ENCODE data around the gene PSMC5. TPM values are rescaled to one million over a fixed set of nuclear protein-coding genes. Genes with fewer than 3 reads are reported as not detected.
A peak's percentile ranks its signal among the peaks of the same experiment; 100 is the strongest.

PSMC5 gene
- total and polyA plus RNA-seq, 2 experiments from 2014 or later, result 93.1 to 199 TPM

DNA sequence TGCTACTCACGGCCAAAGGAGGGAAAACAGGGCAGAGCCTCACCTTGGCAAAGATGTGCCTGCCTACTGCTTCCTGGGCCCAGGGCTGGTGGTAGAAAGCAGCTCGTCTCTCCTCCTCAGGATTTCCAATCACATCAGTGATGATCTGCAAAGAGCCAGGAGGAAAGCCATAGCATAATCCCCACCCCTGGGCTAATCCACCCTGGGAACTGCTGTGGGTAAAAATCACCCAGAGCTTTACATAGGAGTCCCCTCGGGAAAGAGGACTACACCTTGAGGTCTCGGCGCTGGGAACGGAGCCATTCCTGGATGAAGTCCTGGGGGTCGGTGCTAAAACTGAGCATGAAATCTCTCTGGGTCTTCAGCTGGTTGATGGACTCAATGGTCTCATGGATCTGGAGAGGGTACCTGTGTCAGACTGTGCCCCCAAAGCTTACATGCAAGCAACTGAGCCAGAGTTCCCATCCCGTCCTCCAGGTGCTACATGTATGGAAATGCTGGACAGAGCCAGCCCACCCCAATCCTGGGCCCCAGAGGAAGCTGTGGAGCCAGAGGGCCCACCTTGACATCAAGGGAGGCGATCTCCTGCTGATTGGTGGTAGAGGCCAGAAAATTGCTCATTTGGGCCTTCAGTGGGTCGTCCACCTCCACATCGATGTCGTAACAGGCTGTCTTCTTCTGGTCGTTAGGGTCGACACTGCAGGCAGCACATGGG lies 6.0 kb downstream of the PSMC5 start:
- Mint-ChIP-seq H3K4me3 (no peak overlapping the region), H3K9me3 (no peaks in the 10 kb centered on the region), H3K36me3 (ENCODE audit: low read depth) (peaks cover 87% of the 10 kb centered on the region), H3K27me3 (ENCODE audit: insufficient read depth, low read depth, poor library complexity) (peaks cover 24% of the 10 kb centered on the region), H3K4me1 (peaks cover 14% of the 10 kb centered on the region), H3K27ac (no peak overlapping the region)
- ATAC-seq (no peak), DNase-seq (ENCODE audit: low spot score) (no peak)
- H3K27ac ChIP-seq (ENCODE audit: low read depth), result no peak overlapping the region
- H3F3A ChIP-seq (replicated peaks; ENCODE audit: low read depth), result peaks cover 13% of the 10 kb centered on the region; the same call in 1 of the 2 replicates
- no peaks in the 10 kb centered on the region for H3K9me2 ChIP-seq (ENCODE audit: insufficient read depth)
- no peaks in the 10 kb centered on the region for H3K27me3 ChIP-seq (ENCODE audit: insufficient read depth)
- TF ChIP-seq POLR2AphosphoS5 (IDR thresholded peaks at IDR 0.05; ENCODE audit: low read depth) (peak; percentile 22; the same call in 1 of the 2 replicates), CREB1 (CRISPR knock-in tag; IDR thresholded peaks at IDR 0.05; ENCODE audit: low read depth) (no peak)
- peaks cover 29% of the 10 kb centered on the region for H3K79me2 ChIP-seq (replicated peaks; ENCODE audit: insufficient read depth)
- peaks cover 41% of the 10 kb centered on the region for H3K36me3 ChIP-seq (ENCODE audit: insufficient read depth)
- peaks cover 2% of the 10 kb centered on the region; the same call in 1 of the 2 replicates for H3K4me1 ChIP-seq (ENCODE audit: insufficient read depth)
- no peak overlapping the region for H2AFZ ChIP-seq
- no peak overlapping the region for H3K4me3 ChIP-seq
- H3K4me2 ChIP-seq, result no peak overlapping the region
- peaks cover 17% of the 10 kb centered on the region for H4K20me1 ChIP-seq (replicated peaks; ENCODE audit: insufficient read depth)

DNA sequence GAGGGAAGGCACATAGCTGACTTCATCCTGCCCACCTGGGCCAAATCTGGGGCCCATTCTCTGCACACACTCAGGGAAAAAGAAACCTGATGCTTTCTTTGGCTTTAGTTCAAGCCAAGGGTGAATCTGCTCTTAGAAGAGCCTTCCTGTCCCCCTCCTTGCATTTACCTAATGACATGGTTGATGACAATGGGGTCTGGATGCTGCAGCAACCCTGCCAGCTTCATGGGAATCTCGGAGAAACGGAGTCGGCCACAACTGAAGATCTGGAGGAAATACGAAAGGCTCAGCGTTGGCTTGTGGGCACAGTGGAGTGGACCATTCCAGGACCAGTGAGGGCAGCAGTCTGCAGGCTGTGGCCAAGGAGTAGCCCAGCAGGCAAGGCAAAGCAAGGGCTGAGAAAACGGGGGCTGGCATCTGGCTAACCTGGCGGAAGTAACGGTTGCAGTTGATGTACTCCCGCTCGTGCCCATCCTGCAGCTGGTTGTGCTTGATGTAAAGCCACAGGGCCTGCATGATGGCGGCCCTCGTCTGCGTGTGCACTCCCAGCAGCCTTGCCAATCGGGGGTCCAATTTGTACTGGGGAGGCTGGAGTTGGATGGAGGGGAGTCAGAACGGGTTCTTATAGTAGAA lies 6.6 kb downstream of the PSMC5 start:
- DNase-seq (ENCODE audit: low spot score), result no peak
- H4K20me1 ChIP-seq (replicated peaks; ENCODE audit: insufficient read depth), result peaks cover 12% of the 10 kb centered on the region
- no peak overlapping the region for H3K4me2 ChIP-seq
- no peaks in the 10 kb centered on the region for H3K9me3 Mint-ChIP-seq
- peaks cover 13% of the 10 kb centered on the region; the same call in 1 of the 2 replicates for H3F3A ChIP-seq (replicated peaks; ENCODE audit: low read depth)
- peaks cover 25% of the 10 kb centered on the region for H3K27me3 Mint-ChIP-seq (ENCODE audit: insufficient read depth, low read depth, poor library complexity)
- no peak overlapping the region for H3K4me3 ChIP-seq
- no peak for ATAC-seq
- peaks cover 81% of the 10 kb centered on the region for H3K36me3 Mint-ChIP-seq (ENCODE audit: low read depth)
- no peak overlapping the region for H2AFZ ChIP-seq
- H3K36me3 ChIP-seq (ENCODE audit: insufficient read depth), result peaks cover 36% of the 10 kb centered on the region
- peaks cover 9% of the 10 kb centered on the region; the same call in 1 of the 2 replicates for H3K4me1 ChIP-seq (ENCODE audit: insufficient read depth)
- H3K4me3 Mint-ChIP-seq, result no peak overlapping the region
- H3K4me1 Mint-ChIP-seq, result peaks cover 17% of the 10 kb centered on the region
- 0 out of 2 replicates have a peak overlapping the region, but pooled peaks have one; percentile 15 for H3K27ac Mint-ChIP-seq
- no peaks in the 10 kb centered on the region for H3K9me2 ChIP-seq (ENCODE audit: insufficient read depth)
- no peak overlapping the region for H3K27ac ChIP-seq (ENCODE audit: low read depth)
- H3K27me3 ChIP-seq (ENCODE audit: insufficient read depth), result no peaks in the 10 kb centered on the region
- peaks cover 28% of the 10 kb centered on the region for H3K79me2 ChIP-seq (replicated peaks; ENCODE audit: insufficient read depth)
- TF ChIP-seq, protein P1, sequence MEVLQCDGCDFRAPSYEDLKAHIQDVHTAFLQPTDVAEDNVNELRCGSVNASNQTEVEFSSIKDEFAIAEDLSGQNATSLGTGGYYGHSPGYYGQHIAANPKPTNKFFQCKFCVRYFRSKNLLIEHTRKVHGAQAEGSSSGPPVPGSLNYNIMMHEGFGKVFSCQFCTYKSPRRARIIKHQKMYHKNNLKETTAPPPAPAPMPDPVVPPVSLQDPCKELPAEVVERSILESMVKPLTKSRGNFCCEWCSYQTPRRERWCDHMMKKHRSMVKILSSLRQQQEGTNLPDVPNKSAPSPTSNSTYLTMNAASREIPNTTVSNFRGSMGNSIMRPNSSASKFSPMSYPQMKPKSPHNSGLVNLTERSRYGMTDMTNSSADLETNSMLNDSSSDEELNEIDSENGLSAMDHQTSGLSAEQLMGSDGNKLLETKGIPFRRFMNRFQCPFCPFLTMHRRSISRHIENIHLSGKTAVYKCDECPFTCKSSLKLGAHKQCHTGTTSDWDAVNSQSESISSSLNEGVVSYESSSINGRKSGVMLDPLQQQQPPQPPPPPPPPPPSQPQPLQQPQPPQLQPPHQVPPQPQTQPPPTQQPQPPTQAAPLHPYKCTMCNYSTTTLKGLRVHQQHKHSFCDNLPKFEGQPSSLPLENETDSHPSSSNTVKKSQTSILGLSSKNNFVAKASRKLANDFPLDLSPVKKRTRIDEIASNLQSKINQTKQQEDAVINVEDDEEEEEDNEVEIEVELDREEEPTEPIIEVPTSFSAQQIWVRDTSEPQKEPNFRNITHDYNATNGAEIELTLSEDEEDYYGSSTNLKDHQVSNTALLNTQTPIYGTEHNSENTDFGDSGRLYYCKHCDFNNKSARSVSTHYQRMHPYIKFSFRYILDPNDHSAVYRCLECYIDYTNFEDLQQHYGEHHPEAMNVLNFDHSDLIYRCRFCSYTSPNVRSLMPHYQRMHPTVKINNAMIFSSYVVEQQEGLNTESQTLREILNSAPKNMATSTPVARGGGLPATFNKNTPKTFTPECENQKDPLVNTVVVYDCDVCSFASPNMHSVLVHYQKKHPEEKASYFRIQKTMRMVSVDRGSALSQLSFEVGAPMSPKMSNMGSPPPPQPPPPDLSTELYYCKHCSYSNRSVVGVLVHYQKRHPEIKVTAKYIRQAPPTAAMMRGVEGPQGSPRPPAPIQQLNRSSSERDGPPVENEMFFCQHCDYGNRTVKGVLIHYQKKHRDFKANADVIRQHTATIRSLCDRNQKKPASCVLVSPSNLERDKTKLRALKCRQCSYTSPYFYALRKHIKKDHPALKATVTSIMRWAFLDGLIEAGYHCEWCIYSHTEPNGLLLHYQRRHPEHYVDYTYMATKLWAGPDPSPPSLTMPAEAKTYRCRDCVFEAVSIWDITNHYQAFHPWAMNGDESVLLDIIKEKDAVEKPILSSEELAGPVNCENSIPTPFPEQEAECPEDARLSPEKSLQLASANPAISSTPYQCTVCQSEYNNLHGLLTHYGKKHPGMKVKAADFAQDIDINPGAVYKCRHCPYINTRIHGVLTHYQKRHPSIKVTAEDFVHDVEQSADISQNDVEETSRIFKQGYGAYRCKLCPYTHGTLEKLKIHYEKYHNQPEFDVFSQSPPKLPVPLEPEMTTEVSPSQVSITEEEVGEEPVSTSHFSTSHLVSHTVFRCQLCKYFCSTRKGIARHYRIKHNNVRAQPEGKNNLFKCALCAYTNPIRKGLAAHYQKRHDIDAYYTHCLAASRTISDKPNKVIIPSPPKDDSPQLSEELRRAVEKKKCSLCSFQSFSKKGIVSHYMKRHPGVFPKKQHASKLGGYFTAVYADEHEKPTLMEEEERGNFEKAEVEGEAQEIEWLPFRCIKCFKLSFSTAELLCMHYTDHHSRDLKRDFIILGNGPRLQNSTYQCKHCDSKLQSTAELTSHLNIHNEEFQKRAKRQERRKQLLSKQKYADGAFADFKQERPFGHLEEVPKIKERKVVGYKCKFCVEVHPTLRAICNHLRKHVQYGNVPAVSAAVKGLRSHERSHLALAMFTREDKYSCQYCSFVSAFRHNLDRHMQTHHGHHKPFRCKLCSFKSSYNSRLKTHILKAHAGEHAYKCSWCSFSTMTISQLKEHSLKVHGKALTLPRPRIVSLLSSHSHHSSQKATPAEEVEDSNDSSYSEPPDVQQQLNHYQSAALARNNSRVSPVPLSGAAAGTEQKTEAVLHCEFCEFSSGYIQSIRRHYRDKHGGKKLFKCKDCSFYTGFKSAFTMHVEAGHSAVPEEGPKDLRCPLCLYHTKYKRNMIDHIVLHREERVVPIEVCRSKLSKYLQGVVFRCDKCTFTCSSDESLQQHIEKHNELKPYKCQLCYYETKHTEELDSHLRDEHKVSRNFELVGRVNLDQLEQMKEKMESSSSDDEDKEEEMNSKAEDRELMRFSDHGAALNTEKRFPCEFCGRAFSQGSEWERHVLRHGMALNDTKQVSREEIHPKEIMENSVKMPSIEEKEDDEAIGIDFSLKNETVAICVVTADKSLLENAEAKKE (CRISPR knock-in tag; IDR thresholded peaks at IDR 0.05), result no peak
- TF ChIP-seq CREB1 (CRISPR knock-in tag; IDR thresholded peaks at IDR 0.05; ENCODE audit: low read depth) (no peak), ZNF331 (CRISPR knock-in tag; IDR thresholded peaks at IDR 0.05; ENCODE audit: low read depth) (no peak), EZH2 (IDR thresholded peaks at IDR 0.05; ENCODE audit: low read depth, unreplicated experiment) (no peak), CTCF (conservative IDR thresholded peaks at IDR 0.05; ENCODE audit: low read depth in 2 of 2) (no peak), REST (IDR thresholded peaks at IDR 0.05; ENCODE audit: unreplicated experiment) (no peak), NANOG (IDR thresholded peaks at IDR 0.05; ENCODE audit: borderline replicate concordance) (no peak), POLR2AphosphoS5 (IDR thresholded peaks at IDR 0.05; ENCODE audit: low read depth) (no peak)
